Raji (cell line): ENCODE measurements around the gene BAX.

Source experiments
- POLR2A ChIP-seq: IDR thresholded peaks from 2 replicates; pipeline ENCODE4 v1.6.1; 2011; ENCODE audit warnings: low read depth, low read length, control low read depth; ENCODE audit not compliant: insufficient read depth

Gene BAX

GRCh38 chr19:49009828-49010227 lies 55.2 kb downstream of the BAX start:
- TF ChIP-seq POLR2A: no peak

- TF ChIP-seq POLR2A: no peak
Measured at GRCh38 chr19:49010453-49010852, 55.8 kb downstream of the BAX start.

GRCh38 chr19:49011194-49011593 lies 56.5 kb downstream of the BAX start:
- no peak for TF ChIP-seq POLR2A
